Upper lobe of left lung (tissue), 4 donors: ENCODE measurements around the gene PRM1.

ENCODE experiments used
- CTCF ChIP-seq, 6 experiments: fragments of 450-650 bp in 4 of 6; fragments of 200-600 bp in 2 of 6; sonication (generic) in 2 of 6; IDR thresholded peaks; one replicate each; pipeline ENCODE4 v1.5.1; 2016 to 2019; ENCODE audit warnings: antibody characterized with exemption in 6 of 6
- EP300 ChIP-seq, 4 donors: sonication (generic); formaldehyde crosslinking; IDR thresholded peaks; one replicate each; pipeline ENCODE4 v1.5.1; 2017; ENCODE audit warnings: antibody characterized with exemption in 4 of 4, control low read depth in 2 of 4
- POLR2A ChIP-seq, 4 donors: fragments of 450-650 bp; IDR thresholded peaks; one replicate each; pipeline ENCODE4 v1.5.1; 2016 to 2017; ENCODE audit warnings: antibody characterized with exemption in 4 of 4, mild to moderate bottlenecking in 2 of 4
- POLR2AphosphoS5 ChIP-seq, 2 donors: sonication (generic); formaldehyde crosslinking; IDR thresholded peaks; one replicate each; pipeline ENCODE4 v1.5.1; 2017; ENCODE audit warnings: antibody characterized with exemption in 2 of 2

GRCh38 chr16:11260596-11260966, 20.5 kb downstream of the PRM1 start:
- TF ChIP-seq POLR2AphosphoS5 (IDR thresholded peaks at IDR 0.05) (no peak), CTCF (IDR thresholded peaks at IDR 0.05) (no peak), POLR2A (IDR thresholded peaks at IDR 0.05) (no peak), EP300 (IDR thresholded peaks at IDR 0.05) (no peak)
